Stimulated activated naive CD8-positive, alpha-beta T cell treated with anti-CD3 and anti-CD28 coated beads, Interleukin-15, amount 100 ng/mL, for 72 hours (primary cell): Measurements from ENCODE around the gene ATP8B1.

Experiments
- ATAC-seq: fragments of 150-1000 bp; cut with Tn5 transposase; 2 replicates; pipeline ENCODE4 v1.10.0; 2021; ENCODE audit warnings: mild to moderate bottlenecking, moderate library complexity
- DNase-seq, 2 donors: peaks; one replicate each; pipeline ENCODE4 v3.0.0; 2021 to 2022
- H3K27ac Mint-ChIP-seq, 2 donors: one replicate each; pipeline ENCODE4 v1.8.0; 2022; ENCODE audit warnings: mild to moderate bottlenecking in 2 of 2, mixed read lengths in 2 of 2, moderate library complexity in 2 of 2
- H3K27me3 Mint-ChIP-seq: one replicate; pipeline ENCODE4 v1.8.0; 2022; ENCODE audit warnings: mixed read lengths
- H3K4me1 Mint-ChIP-seq: one replicate; pipeline ENCODE4 v1.8.0; 2022; ENCODE audit warnings: mild to moderate bottlenecking, mixed read lengths
- H3K4me3 Mint-ChIP-seq, 2 donors: one replicate each; pipeline ENCODE4 v1.8.0; 2022; ENCODE audit warnings: mild to moderate bottlenecking in 2 of 2, mixed read lengths in 2 of 2, moderate library complexity in 1 of 2
- H3K9me3 Mint-ChIP-seq, 2 donors: one replicate each; pipeline ENCODE4 v1.8.0; 2022; ENCODE audit warnings: mixed read lengths in 2 of 2

ATP8B1 gene

DNA sequence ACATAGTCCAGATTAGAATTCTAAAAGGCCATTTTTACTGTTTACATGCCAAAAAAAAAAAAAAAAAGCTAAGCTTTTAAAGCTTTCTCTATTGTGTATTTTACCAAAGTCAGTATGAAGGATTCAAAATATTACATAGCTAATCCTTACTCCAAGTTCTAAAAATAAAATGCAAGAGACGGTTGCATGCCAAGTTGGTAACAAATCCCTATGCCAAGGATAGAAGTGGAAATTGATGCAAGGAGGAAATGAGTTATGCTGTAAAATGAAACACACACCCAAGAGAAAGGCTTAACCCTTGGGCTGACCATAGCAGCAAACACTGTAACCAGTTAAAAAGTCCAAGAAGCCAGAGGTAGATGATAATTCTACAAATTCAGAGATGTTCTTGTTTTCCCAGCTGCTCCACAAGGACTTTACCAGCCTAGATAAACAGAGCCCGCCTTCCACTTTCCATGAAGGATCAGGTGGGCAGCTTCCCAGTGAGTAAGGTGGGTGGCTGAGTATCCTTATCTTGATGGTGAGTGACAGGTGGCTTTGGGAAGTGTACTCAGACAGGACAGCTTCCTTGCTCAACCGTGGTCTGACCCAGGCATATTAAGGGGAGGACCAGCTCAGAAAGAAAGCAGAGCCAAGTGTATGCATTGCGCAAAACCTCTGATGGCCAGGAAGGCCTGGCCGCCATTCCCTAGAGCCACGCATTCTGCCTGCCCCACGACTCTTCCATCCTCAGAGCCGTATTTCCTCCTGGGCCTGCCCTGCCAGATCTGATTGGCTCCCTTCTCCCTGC lies 34.4 kb downstream of the ATP8B1 start:
- no peak for ATAC-seq
- H3K27ac Mint-ChIP-seq = no peak overlapping the region
- peaks cover 1% of the 10 kb centered on the region for H3K27me3 Mint-ChIP-seq
- H3K9me3 Mint-ChIP-seq = no peaks in the 10 kb centered on the region
- DNase-seq = no peak
- peaks cover 2% of the 10 kb centered on the region for H3K4me1 Mint-ChIP-seq
- H3K4me3 Mint-ChIP-seq = no peak overlapping the region

GRCh38 chr18:57767259-57768050 lies 35.7 kb downstream of the ATP8B1 start:
- no peak for DNase-seq
- H3K27me3 Mint-ChIP-seq = no peaks in the 10 kb centered on the region
- H3K4me1 Mint-ChIP-seq = no peaks in the 10 kb centered on the region
- no peak for ATAC-seq
- H3K27ac Mint-ChIP-seq = no peak overlapping the region
- H3K9me3 Mint-ChIP-seq = no peaks in the 10 kb centered on the region
- no peak overlapping the region for H3K4me3 Mint-ChIP-seq

DNA sequence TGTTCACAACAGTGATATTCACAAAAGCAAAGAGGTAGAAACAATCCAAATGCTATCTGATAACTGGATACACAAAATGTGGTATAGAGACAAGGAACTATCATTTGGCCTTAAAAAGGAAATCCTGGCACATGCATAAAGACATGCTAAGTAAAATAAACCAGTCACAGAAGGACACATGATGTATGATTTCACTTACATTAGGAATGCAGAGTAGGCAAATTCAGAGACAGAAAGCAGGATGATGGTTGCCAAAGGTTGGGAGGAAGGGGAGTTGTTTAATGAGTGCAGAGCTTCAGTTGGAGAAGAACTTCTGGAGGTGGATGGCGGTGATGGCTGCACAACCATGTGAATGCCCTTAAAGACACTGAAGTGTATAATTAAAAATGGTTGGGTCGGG lies 38.1 kb downstream of the ATP8B1 start:
- Mint-ChIP-seq H3K4me1 (no peaks in the 10 kb centered on the region), H3K9me3 (no peaks in the 10 kb centered on the region), H3K4me3 (no peak overlapping the region), H3K27ac (no peak overlapping the region), H3K27me3 (no peaks in the 10 kb centered on the region)
- ATAC-seq = no peak
- DNase-seq = no peak

GRCh38 chr18:57764087-57764486 lies 39.0 kb downstream of the ATP8B1 start:
- no peaks in the 10 kb centered on the region for H3K9me3 Mint-ChIP-seq
- no peaks in the 10 kb centered on the region for H3K4me1 Mint-ChIP-seq
- no peak for DNase-seq
- H3K27ac Mint-ChIP-seq = no peak overlapping the region
- no peak overlapping the region for H3K4me3 Mint-ChIP-seq
- no peak for ATAC-seq
- no peaks in the 10 kb centered on the region for H3K27me3 Mint-ChIP-seq

DNA sequence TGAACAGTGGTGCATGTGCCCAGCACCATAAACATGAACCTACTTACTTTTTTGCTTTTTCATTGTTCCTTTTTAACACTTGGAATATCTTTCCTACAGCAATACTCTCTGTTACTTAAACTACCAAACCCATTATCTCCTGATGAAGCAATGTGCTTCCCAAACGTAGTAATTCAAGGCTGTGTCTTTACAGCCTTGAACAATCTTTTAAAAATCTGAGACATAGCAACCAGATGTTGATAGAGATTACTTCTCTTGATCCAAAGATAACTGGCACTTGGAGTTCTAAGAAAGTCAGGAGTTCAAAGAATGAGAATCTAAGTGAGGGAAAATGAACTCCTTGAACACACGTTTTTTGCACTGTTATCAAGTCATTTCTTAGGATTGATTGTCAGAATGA lies 40.4 kb downstream of the ATP8B1 start:
- Mint-ChIP-seq H3K4me1 (no peaks in the 10 kb centered on the region), H3K4me3 (no peak overlapping the region), H3K9me3 (no peaks in the 10 kb centered on the region), H3K27me3 (no peaks in the 10 kb centered on the region), H3K27ac (no peak overlapping the region)
- no peak for DNase-seq
- no peak for ATAC-seq

GRCh38 chr18:57759650-57760049 lies 43.5 kb downstream of the ATP8B1 start:
- Mint-ChIP-seq H3K9me3 (no peaks in the 10 kb centered on the region), H3K4me1 (no peaks in the 10 kb centered on the region), H3K27ac (no peak overlapping the region), H3K27me3 (no peaks in the 10 kb centered on the region), H3K4me3 (no peak overlapping the region)
- no peak for ATAC-seq
- DNase-seq = no peak

GRCh38 chr18:57755473-57756067 lies 47.5 kb downstream of the ATP8B1 start:
- DNase-seq (no peak), ATAC-seq (no peak)
- Mint-ChIP-seq H3K4me3 (no peak overlapping the region), H3K9me3 (no peaks in the 10 kb centered on the region), H3K27ac (no peak overlapping the region), H3K27me3 (no peaks in the 10 kb centered on the region), H3K4me1 (peaks cover 10% of the 10 kb centered on the region)

- Mint-ChIP-seq H3K27ac (no peak overlapping the region), H3K27me3 (no peaks in the 10 kb centered on the region), H3K9me3 (no peaks in the 10 kb centered on the region), H3K4me3 (no peak overlapping the region), H3K4me1 (peaks cover 10% of the 10 kb centered on the region)
- no peak for DNase-seq
- ATAC-seq = no peak
These were observed 48.4 kb downstream of the ATP8B1 start for GRCh38 chr18:57754577-57755338.

- ATAC-seq (peak; percentile 79), DNase-seq (no peak)
- no peaks in the 10 kb centered on the region for H3K27me3 Mint-ChIP-seq
- H3K27ac Mint-ChIP-seq = no peak overlapping the region
- no peaks in the 10 kb centered on the region for H3K9me3 Mint-ChIP-seq
- peaks cover 10% of the 10 kb centered on the region for H3K4me1 Mint-ChIP-seq
- H3K4me3 Mint-ChIP-seq = no peak overlapping the region
These were observed 50.1 kb downstream of the ATP8B1 start for GRCh38 chr18:57753063-57753462.

DNA sequence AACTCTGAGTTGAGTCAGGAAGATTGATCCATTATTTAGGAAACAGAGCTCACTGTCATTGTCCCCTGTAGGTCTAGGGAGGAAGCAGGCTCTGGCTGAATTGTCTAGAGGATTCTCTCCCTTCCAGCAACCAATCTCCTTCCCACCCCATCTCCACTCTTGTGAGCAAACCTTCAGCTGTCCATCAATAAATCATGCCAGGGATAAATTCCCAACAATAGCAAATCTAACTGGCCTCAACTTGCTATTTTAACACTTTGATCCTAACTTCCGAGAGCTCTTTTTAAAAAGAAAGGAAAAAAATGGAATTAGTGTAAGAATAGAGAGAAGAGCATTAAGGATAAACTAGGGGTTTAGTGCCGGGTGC lies 53.5 kb downstream of the ATP8B1 start:
- Mint-ChIP-seq H3K27ac (no peak overlapping the region), H3K9me3 (no peaks in the 10 kb centered on the region), H3K4me1 (peaks cover 10% of the 10 kb centered on the region), H3K27me3 (no peaks in the 10 kb centered on the region), H3K4me3 (no peak overlapping the region)
- DNase-seq (no peak), ATAC-seq (no peak)

- H3K9me3 Mint-ChIP-seq = no peaks in the 10 kb centered on the region
- no peak overlapping the region for H3K27ac Mint-ChIP-seq
- ATAC-seq = no peak
These were observed 54.1 kb downstream of the ATP8B1 start for GRCh38 chr18:57748770-57749603.

DNA sequence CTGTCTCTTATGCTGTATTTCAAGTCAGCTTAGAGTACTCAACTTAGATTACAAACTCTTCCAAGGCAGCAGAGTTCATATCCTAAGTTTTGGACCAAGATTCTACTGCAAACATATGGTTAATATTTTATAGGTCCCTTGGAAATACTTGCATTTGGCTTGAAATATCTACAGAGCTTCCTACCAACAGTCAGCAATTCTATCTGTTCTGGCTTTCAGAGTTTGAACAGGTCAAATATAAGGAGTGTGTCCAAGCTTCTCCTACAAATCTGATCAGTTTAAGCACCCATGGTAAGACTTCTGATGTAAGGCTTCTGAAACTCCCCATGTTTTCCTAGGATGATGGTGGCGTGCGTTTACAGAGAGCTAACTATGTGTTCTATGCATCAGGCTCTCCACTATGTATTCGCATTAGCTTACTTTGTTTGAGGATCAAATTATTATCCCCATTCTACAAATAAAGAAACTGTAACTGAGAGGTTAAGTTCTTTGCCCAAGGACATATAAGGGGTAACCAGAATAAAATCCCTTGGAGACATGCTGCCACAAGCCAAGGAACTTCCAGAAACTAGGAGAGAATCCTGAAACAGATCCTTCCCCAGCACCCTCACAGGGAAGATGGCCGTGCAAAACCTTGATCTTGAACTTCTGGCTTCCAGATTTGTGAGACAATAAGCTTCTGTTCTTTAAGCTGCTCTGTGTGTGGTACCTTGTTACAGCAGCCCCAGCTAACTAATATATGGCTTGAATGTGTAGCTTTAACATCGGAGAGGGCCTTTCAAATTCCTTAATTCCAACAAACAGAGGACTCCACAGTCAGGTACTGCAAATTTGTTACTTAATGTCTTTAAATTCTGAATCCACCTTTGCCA lies 55.1 kb downstream of the ATP8B1 start:
- no peaks in the 10 kb centered on the region for H3K27me3 Mint-ChIP-seq
- H3K9me3 Mint-ChIP-seq = no peaks in the 10 kb centered on the region
- ATAC-seq (no peak), DNase-seq (no peak)
- H3K4me1 Mint-ChIP-seq = peaks cover 6% of the 10 kb centered on the region
- no peak overlapping the region for H3K4me3 Mint-ChIP-seq
- no peak overlapping the region for H3K27ac Mint-ChIP-seq

More at GRCh38 chr18:57748770-57749603, 54.1 kb downstream of the ATP8B1 start:
- Mint-ChIP-seq H3K4me3 (no peak overlapping the region), H3K27me3 (no peaks in the 10 kb centered on the region), H3K4me1 (peaks cover 10% of the 10 kb centered on the region)
- DNase-seq = no peak

DNA sequence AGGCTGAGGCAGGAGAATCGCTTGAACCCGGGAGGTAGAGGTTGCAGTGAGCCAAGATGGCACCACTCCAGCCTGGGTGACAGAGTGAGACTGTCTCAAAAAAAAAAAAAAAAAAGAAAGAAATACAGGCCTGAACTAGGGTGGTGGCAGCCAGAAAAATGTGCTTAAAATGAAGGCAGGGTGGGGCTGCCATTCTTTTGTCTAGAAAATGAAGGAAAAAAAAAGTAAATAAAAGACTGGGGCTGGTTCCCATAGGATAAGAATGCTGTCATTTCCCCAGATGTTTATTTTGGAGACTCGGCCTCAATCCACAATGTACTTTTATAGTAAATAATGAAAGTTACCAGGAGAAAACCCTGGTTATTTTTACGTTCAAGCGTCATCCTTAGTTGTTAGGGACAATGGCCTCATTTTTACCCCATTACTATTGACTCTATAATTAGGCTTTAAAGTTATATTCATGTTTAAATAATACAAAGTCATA lies 58.9 kb downstream of the ATP8B1 start:
- Mint-ChIP-seq H3K9me3 (peaks cover 0 to 4% of the 10 kb centered on the region in 2 donors), H3K27me3 (no peaks in the 10 kb centered on the region), H3K4me3 (no peak overlapping the region), H3K4me1 (no peaks in the 10 kb centered on the region), H3K27ac (peak overlapping the region in 1 of 2 donors; percentile 34)
- ATAC-seq = no peak
- DNase-seq = no peak

DNA sequence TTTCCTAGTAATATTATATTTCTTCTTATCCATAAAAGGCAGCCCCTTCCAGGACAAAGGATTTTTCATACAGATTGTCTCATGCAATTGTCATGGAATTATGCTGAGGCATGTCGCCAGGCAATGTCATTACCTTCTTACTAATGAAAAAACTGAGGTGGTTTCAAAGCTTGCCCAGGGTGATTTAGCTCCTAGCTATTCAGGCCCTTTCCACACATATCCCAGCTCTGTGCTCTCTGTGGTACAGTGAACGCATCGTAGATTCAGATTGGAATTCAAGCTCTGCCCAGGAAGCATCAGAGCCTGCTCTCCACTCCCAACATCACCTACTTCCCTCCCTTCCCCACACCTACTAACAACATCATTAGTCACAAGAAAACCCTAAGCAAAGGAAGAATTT lies 60.1 kb downstream of the ATP8B1 start:
- ATAC-seq (no peak), DNase-seq (no peak)
- H3K27ac Mint-ChIP-seq = peak overlapping the region in 1 of 2 donors; percentile 22
- H3K9me3 Mint-ChIP-seq = peaks cover 3 to 13% of the 10 kb centered on the region in 2 donors
- H3K27me3 Mint-ChIP-seq = no peaks in the 10 kb centered on the region
- no peaks in the 10 kb centered on the region for H3K4me1 Mint-ChIP-seq
- no peak overlapping the region for H3K4me3 Mint-ChIP-seq
